SU-DHL-6 (cell line): ENCODE results near the gene CBFA2T2.
A peak's percentile ranks its signal among the peaks of the same experiment; 100 is the strongest.

Source experiments
- H2AFZ ChIP-seq: fragments of 200-600 bp; sonication (generic); 2 replicates; pipeline ENCODE4 v1.6.1; 2014; ENCODE audit warnings: low read depth, mild to moderate bottlenecking, moderate library complexity, mixed read lengths, antibody characterized with exemption, low read length; ENCODE audit not compliant: severe bottlenecking
- H3F3A ChIP-seq: fragments of 200-600 bp; shearing (Covaris generic); 2 replicates; pipeline ENCODE4 v1.6.0; 2016; ENCODE audit warnings: antibody characterized with exemption, mild to moderate bottlenecking; ENCODE audit not compliant: insufficient read depth
- H3K27ac ChIP-seq: fragments of 200-600 bp; sonication (generic); 2 replicates; pipeline ENCODE4 v1.5.1; 2016; ENCODE audit warnings: low read depth, mild to moderate bottlenecking, low read length, moderate library complexity, mixed read lengths
- H3K27me3 ChIP-seq: fragments of 200-600 bp; sonication (generic), shearing (Covaris generic); 2 replicates; pipeline ENCODE4 v1.6.0; 2014; ENCODE audit warnings: mild to moderate bottlenecking, low read length
- H3K36me3 ChIP-seq: fragments of 200-600 bp; sonication (generic); 2 replicates; pipeline ENCODE4 v1.6.1; 2014; ENCODE audit warnings: mild to moderate bottlenecking, low read length, mixed read lengths
- H3K4me2 ChIP-seq: fragments of 300-600, 200-600 bp; shearing (Covaris generic), sonication (generic); 2 replicates; pipeline ENCODE4 v1.6.0; 2014; ENCODE audit warnings: low read length, low read depth, mild to moderate bottlenecking; ENCODE audit not compliant: poor library complexity, severe bottlenecking
- H3K4me3 ChIP-seq: fragments of 200-600 bp; sonication (generic); 2 replicates; pipeline ENCODE4 v1.5.1; 2014; ENCODE audit warnings: antibody characterized with exemption, low read length, mild to moderate bottlenecking, mixed read lengths; ENCODE audit not compliant: insufficient read depth, poor library complexity, severe bottlenecking
- H3K79me2 ChIP-seq: fragments of 200-600 bp; sonication (generic); 2 replicates; pipeline ENCODE4 v1.6.1; 2014; ENCODE audit warnings: mild to moderate bottlenecking, low read length, moderate library complexity; ENCODE audit not compliant: insufficient read depth
- H3K9ac ChIP-seq: fragments of 200-600 bp; sonication (generic); 2 replicates; pipeline ENCODE4 v1.7.0; 2014; ENCODE audit warnings: mild to moderate bottlenecking, low read length
- H3K9me2 ChIP-seq: fragments of 200-600 bp; sonication (generic); replicated peaks from 2 replicates; pipeline ENCODE4 v1.6.1; 2014; ENCODE audit warnings: low read length; ENCODE audit not compliant: insufficient read depth
- H3K9me3 ChIP-seq: fragments of 200-600 bp; sonication (generic); 2 replicates; pipeline ENCODE4 v1.6.1; 2014; ENCODE audit warnings: low read length, mixed read lengths; ENCODE audit not compliant: insufficient read depth
- H4K20me1 ChIP-seq: fragments of 200-600 bp; sonication (generic); 2 replicates; pipeline ENCODE4 v1.6.1; 2014; ENCODE audit warnings: low read depth, mild to moderate bottlenecking, antibody characterized with exemption, low read length, moderate library complexity, mixed read lengths
- CTCF ChIP-seq: fragments of 200-600 bp; sonication (generic); IDR thresholded peaks from one replicate; pipeline ENCODE4 v1.5.1; 2017; ENCODE audit warnings: antibody characterized with exemption, mild to moderate bottlenecking, low read length, moderate library complexity; ENCODE audit not compliant: insufficient read depth, poor library complexity, severe bottlenecking
- EZH2phosphoT487 ChIP-seq: fragments of 200-600 bp; sonication (generic), shearing (Covaris generic); conservative IDR thresholded peaks from 2 replicates; pipeline ENCODE4 v1.6.1; 2018; ENCODE audit warnings: mild to moderate bottlenecking, antibody characterized with exemption, low read length, moderate library complexity, mixed read lengths

Gene CBFA2T2

GRCh38 chr20:33686100-33686983, 196.4 kb downstream of the CBFA2T2 start, which contains the start of gene E2F1:
Gene E2F1, minus strand, starts transcription at chr20:33686385. Its CDS starts 121 bp downstream, at chr20:33686264.
- TF ChIP-seq CTCF (no peak), EZH2phosphoT487 (no peak)
- Histone ChIP-seq H3K4me3 (peak within 1 kb of the TSS; percentile 69), H3F3A (peaks cover 42% of the 10 kb centered on the region), H3K36me3 (no peaks in the 10 kb centered on the region), H3K9me3 (no peaks in the 10 kb centered on the region), H4K20me1 (no peaks in the 10 kb centered on the region), H3K79me2 (peaks cover 38% of the 10 kb centered on the region), H3K9me2 (no peaks in the 10 kb centered on the region), H3K27me3 (no peaks in the 10 kb centered on the region), H3K4me2 (peak within 1 kb of the TSS; percentile 80), H3K9ac (peak within 1 kb of the TSS; percentile 67), H2AFZ (peak within 1 kb of the TSS; percentile 73), H3K27ac (peak within 1 kb of the TSS; percentile 94)

- Histone ChIP-seq H3K9me2 (no peaks in the 10 kb centered on the region), H3K4me3 (peak overlapping the region; percentile 30), H3K4me2 (peak overlapping the region; percentile 50), H3K36me3 (no peaks in the 10 kb centered on the region), H3K9me3 (no peaks in the 10 kb centered on the region), H4K20me1 (no peaks in the 10 kb centered on the region), H3K79me2 (peaks cover 32% of the 10 kb centered on the region), H2AFZ (peak overlapping the region; percentile 73), H3K9ac (peak overlapping the region; percentile 53), H3F3A (peaks cover 40% of the 10 kb centered on the region; the same call in 1 of the 2 replicates), H3K27ac (0 out of 2 replicates have a peak overlapping the region, but pooled peaks have one; percentile 28), H3K27me3 (no peaks in the 10 kb centered on the region)
- TF ChIP-seq EZH2phosphoT487 (no peak), CTCF (no peak)
These were observed 197.1 kb downstream of the CBFA2T2 start for GRCh38 chr20:33686984-33687366.

GRCh38 chr20:33687370-33687915, 197.5 kb downstream of the CBFA2T2 start:
- Histone ChIP-seq H3K9ac (no peak overlapping the region; the same call in 1 of the 2 replicates), H3K4me2 (no peak overlapping the region), H3K9me3 (no peaks in the 10 kb centered on the region), H3K36me3 (no peaks in the 10 kb centered on the region), H3K27me3 (no peaks in the 10 kb centered on the region), H2AFZ (no peak overlapping the region), H3K27ac (no peak overlapping the region), H3K9me2 (no peaks in the 10 kb centered on the region), H3K79me2 (peaks cover 27% of the 10 kb centered on the region), H3F3A (peaks cover 35% of the 10 kb centered on the region; the same call in 1 of the 2 replicates), H3K4me3 (no peak overlapping the region), H4K20me1 (no peaks in the 10 kb centered on the region)
- TF ChIP-seq CTCF: no peak
- TF ChIP-seq EZH2phosphoT487: no peak
